Measurements from ENCODE around the gene TRAPPC12. TPM values are rescaled to one million over a fixed set of nuclear protein-coding genes. Genes with fewer than 3 reads are reported as not detected.

TRAPPC12 gene
- polyA plus RNA-seq, 1 donor (not counting 4 experiments of a cell fraction or from before 2014, with no cell fraction given), result 44.2 TPM

DNA sequence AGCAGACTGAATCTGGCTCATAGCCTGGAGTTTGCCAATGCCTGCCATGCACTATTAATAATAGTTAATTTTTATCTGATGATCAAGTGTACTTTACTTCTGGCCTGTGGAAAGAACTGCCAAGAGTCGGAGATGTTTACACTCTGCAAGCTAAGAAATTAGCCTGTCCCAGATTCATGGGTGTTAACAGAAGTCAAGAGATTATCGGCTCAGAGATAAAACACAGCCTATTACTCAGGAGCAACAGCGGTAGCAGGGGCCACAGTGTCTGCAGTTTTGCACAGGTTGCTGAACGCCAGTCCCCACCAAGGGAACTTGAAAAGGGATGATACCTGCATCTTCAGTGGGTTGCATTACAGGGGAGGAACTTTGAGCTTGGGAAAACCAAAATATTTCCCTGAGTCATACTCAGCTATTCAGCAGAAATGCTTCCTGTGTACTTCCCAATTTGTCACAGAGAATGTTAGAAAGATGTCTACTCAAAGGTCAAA is 144.1 kb downstream of the TRAPPC12 start:
- Histone ChIP-seq H3K79me2 (ENCODE audit: control insufficient read depth, insufficient read depth, low read length) (no peaks in the 10 kb centered on the region), H3K27ac (ENCODE audit: control insufficient read depth, insufficient read depth, low read length) (no peak overlapping the region), H3K4me3 (ENCODE audit: control insufficient read depth in 2 of 3, extremely low read depth in 1 of 3, insufficient read depth in 2 of 3, low read depth in 1 of 3, low read length in 3 of 3) (no peak overlapping the region), H3K27me3 (ENCODE audit: control insufficient read depth, extremely low read depth, insufficient read depth, low read length) (no peaks in the 10 kb centered on the region), H3K4me2 (ENCODE audit: control insufficient read depth, extremely low read depth, insufficient read depth, low read depth, low read length) (no peak overlapping the region), H3K4me1 (ENCODE audit: control insufficient read depth, extremely low read depth, insufficient read depth, low read length) (peaks cover 15% of the 10 kb centered on the region), H3K36me3 (ENCODE audit: control insufficient read depth in 2 of 2, extremely low read depth in 1 of 2, insufficient read depth in 2 of 2, low read length in 2 of 2) (no peaks in the 10 kb centered on the region), H3K9me1 (ENCODE audit: control insufficient read depth, extremely low read depth, insufficient read depth, low read length) (no peaks in the 10 kb centered on the region), H4K20me1 (ENCODE audit: control insufficient read depth, extremely low read depth, insufficient read depth, low read length) (no peaks in the 10 kb centered on the region), H3K9ac (ENCODE audit: control insufficient read depth, extremely low read depth, insufficient read depth, low read length) (no peak overlapping the region), H2AFZ (ENCODE audit: control insufficient read depth, low read length) (no peak overlapping the region), H3K9me3 (ENCODE audit: control insufficient read depth, low read depth, low read length) (no peaks in the 10 kb centered on the region)
- DNase-seq (ENCODE audit: low read depth, low spot score) (no peak), FAIRE-seq (no peak)
- dilution Hi-C loops (cut with MboI; ENCODE audit: extremely low pct_ligation_motif_present, low sequenced_read_pairs), result no loop called here
- TF ChIP-seq CTCF (optimal IDR thresholded peaks at IDR 0.05 in 1 of 3, IDR thresholded peaks at IDR 0.05 in 1 of 3, conservative IDR thresholded peaks at IDR 0.05 in 1 of 3; ENCODE audit: extremely low read depth in 1 of 3, insufficient read depth in 2 of 3, low read length in 3 of 3), result no peak
- TF ChIP-seq EZH2 (IDR thresholded peaks at IDR 0.05; ENCODE audit: low read length), result no peak

DNA sequence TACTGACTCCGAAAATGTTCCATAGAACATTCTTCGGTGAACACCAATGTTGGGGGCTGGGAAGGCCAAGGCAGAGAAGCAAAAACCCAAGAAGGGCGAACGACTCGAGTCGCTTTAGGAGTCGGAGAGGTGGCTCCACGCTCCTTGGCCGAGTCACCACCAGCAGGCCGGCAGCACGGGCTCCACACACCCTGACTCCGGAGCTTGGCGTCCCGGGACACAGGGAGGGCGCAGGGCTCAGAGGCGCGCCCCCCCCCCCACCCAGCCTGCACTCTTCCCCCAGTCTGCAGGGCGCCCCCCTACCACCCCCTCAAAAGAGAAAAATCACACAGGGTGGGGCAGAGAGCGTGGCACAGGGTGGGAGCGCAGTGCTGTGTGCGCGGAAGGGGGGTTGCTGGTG is 147.4 kb downstream of the TRAPPC12 start:
- H3K27ac ChIP-seq (ENCODE audit: control insufficient read depth, insufficient read depth, low read length), result no peak overlapping the region
- DNase-seq (ENCODE audit: low read depth, low spot score), result no peak

More for the DNA sequence above, 147.4 kb downstream of the TRAPPC12 start:
- H3K27me3 ChIP-seq (ENCODE audit: control insufficient read depth, extremely low read depth, insufficient read depth, low read length), result no peaks in the 10 kb centered on the region
- H2AFZ ChIP-seq (ENCODE audit: control insufficient read depth, low read length), result no peak overlapping the region
- no peak overlapping the region for H3K4me2 ChIP-seq (ENCODE audit: control insufficient read depth, extremely low read depth, insufficient read depth, low read depth, low read length)
- no peaks in the 10 kb centered on the region for H3K79me2 ChIP-seq (ENCODE audit: control insufficient read depth, insufficient read depth, low read length)
- no peaks in the 10 kb centered on the region for H3K9me3 ChIP-seq (ENCODE audit: control insufficient read depth, low read depth, low read length)
- H3K9ac ChIP-seq (ENCODE audit: control insufficient read depth, extremely low read depth, insufficient read depth, low read length), result no peak overlapping the region
- H3K4me1 ChIP-seq (ENCODE audit: control insufficient read depth, extremely low read depth, insufficient read depth, low read length), result peaks cover 6% of the 10 kb centered on the region
- dilution Hi-C loops (cut with MboI; ENCODE audit: extremely low pct_ligation_motif_present, low sequenced_read_pairs), result no loop called here
- H3K9me1 ChIP-seq (ENCODE audit: control insufficient read depth, extremely low read depth, insufficient read depth, low read length), result no peaks in the 10 kb centered on the region
- no peak for FAIRE-seq
- no peaks in the 10 kb centered on the region for H4K20me1 ChIP-seq (ENCODE audit: control insufficient read depth, extremely low read depth, insufficient read depth, low read length)
- no peak overlapping the region for H3K4me3 ChIP-seq (ENCODE audit: control insufficient read depth in 2 of 3, extremely low read depth in 1 of 3, insufficient read depth in 2 of 3, low read depth in 1 of 3, low read length in 3 of 3)
- TF ChIP-seq CTCF (optimal IDR thresholded peaks at IDR 0.05 in 1 of 3, IDR thresholded peaks at IDR 0.05 in 1 of 3, conservative IDR thresholded peaks at IDR 0.05 in 1 of 3; ENCODE audit: extremely low read depth in 1 of 3, insufficient read depth in 2 of 3, low read length in 3 of 3), result no peak
- TF ChIP-seq EZH2 (IDR thresholded peaks at IDR 0.05; ENCODE audit: low read length), result no peak
- H3K36me3 ChIP-seq (ENCODE audit: control insufficient read depth in 2 of 2, extremely low read depth in 1 of 2, insufficient read depth in 2 of 2, low read length in 2 of 2), result no peaks in the 10 kb centered on the region
